Keratinocyte (primary cell): ENCODE results near the gene CCDC127. TPM values are rescaled to one million over a fixed set of nuclear protein-coding genes. Genes with fewer than 3 reads are reported as not detected.
"Not testable (repeated sequence)": the region's sequence is repeated elsewhere in the genome, so short reads cannot be mapped to it uniquely, and the experiment has no call there.

Experiments
- DNase-seq: peaks from one replicate; pipeline ENCODE4 v3.0.0-alpha.2; 2011; ENCODE audit warnings: low read depth, missing footprints, low spot score
- FAIRE-seq: peaks from 2 replicates; lab custom pipeline; 2011; peaks lifted over from hg19 to GRCh38; lab: Jason Lieb, UNC
- H2AFZ ChIP-seq: 2 replicates; pipeline ENCODE4 v1.6.0; 2012; ENCODE audit warnings: low read length, control low read depth, inconsistent platforms; ENCODE audit not compliant: control insufficient read depth
- H3K27ac ChIP-seq: 2 replicates; pipeline ENCODE4 v1.5.1; 2011; ENCODE audit warnings: low read length; ENCODE audit not compliant: control insufficient read depth, insufficient read depth
- H3K27me3 ChIP-seq: 3 replicates; pipeline ENCODE4 v1.6.0; 2011; ENCODE audit warnings: low read length; ENCODE audit not compliant: control insufficient read depth, insufficient read depth; ENCODE audit errors: extremely low read depth
- H3K36me3 ChIP-seq, 2 experiments: 2 replicates in 1 of 2; 3 replicates in 1 of 2; pipeline ENCODE4 v1.5.1; 2011; ENCODE audit warnings: low read length in 2 of 2, mild to moderate bottlenecking in 1 of 2; ENCODE audit not compliant: control insufficient read depth in 2 of 2, insufficient read depth in 2 of 2; ENCODE audit errors: extremely low read depth in 1 of 2
- H3K4me1 ChIP-seq: 3 replicates; pipeline ENCODE4 v1.5.1; 2011; ENCODE audit warnings: low read length; ENCODE audit not compliant: control insufficient read depth, insufficient read depth; ENCODE audit errors: extremely low read depth
- H3K4me2 ChIP-seq: 3 replicates; pipeline ENCODE4 v1.6.0; 2011; ENCODE audit warnings: low read depth, low read length; ENCODE audit not compliant: control insufficient read depth, insufficient read depth; ENCODE audit errors: extremely low read depth
- H3K4me3 ChIP-seq, 3 experiments: fragments of 200-600 bp in 1 of 3; sonication (generic) in 1 of 3; 2 replicates in 2 of 3; 3 replicates in 1 of 3; pipeline ENCODE4 v1.5.1; 2011 to 2016; ENCODE audit warnings: low read length in 3 of 3, mild to moderate bottlenecking in 3 of 3, control low read depth in 2 of 3, inconsistent platforms in 1 of 3, low read depth in 1 of 3, mixed read lengths in 1 of 3, mixed run types in 1 of 3, moderate library complexity in 1 of 3; ENCODE audit not compliant: control insufficient read depth in 2 of 3, insufficient read depth in 2 of 3; ENCODE audit errors: extremely low read depth in 1 of 3
- H3K79me2 ChIP-seq: 2 replicates; pipeline ENCODE4 v1.6.0; 2012; ENCODE audit warnings: low read length; ENCODE audit not compliant: control insufficient read depth, insufficient read depth
- H3K9ac ChIP-seq: 3 replicates; pipeline ENCODE4 v1.6.0; 2011; ENCODE audit warnings: low read length; ENCODE audit not compliant: control insufficient read depth, insufficient read depth; ENCODE audit errors: extremely low read depth
- H3K9me1 ChIP-seq: 3 replicates; pipeline ENCODE4 v1.6.0; 2011; ENCODE audit warnings: low read length; ENCODE audit not compliant: control insufficient read depth, insufficient read depth; ENCODE audit errors: extremely low read depth
- H3K9me3 ChIP-seq: 2 replicates; pipeline ENCODE4 v1.5.1; 2012; ENCODE audit warnings: low read depth, low read length; ENCODE audit not compliant: control insufficient read depth
- H4K20me1 ChIP-seq: 3 replicates; pipeline ENCODE4 v1.6.0; 2011; ENCODE audit warnings: low read length; ENCODE audit not compliant: control insufficient read depth, insufficient read depth; ENCODE audit errors: extremely low read depth
- CTCF ChIP-seq, 3 experiments: IDR thresholded peaks in 1 of 3; conservative IDR thresholded peaks in 1 of 3; optimal IDR thresholded peaks in 1 of 3; 2 replicates in 2 of 3; 3 replicates in 1 of 3; pipeline versions ENCODE3 to v1.5.1; 2011; ENCODE audit warnings: low read length in 3 of 3, mild to moderate bottlenecking in 3 of 3, moderate library complexity in 2 of 3, control low read depth in 1 of 3, inconsistent platforms in 1 of 3; ENCODE audit not compliant: insufficient read depth in 2 of 3; ENCODE audit errors: extremely low read depth in 1 of 3
- EZH2 ChIP-seq: IDR thresholded peaks from one replicate; pipeline ENCODE4 v1.6.1; 2012; ENCODE audit warnings: inconsistent platforms, mild to moderate bottlenecking, low read length, moderate library complexity
- dilution Hi-C: fragments of 300-500 bp; cut with MboI; formaldehyde crosslinking; loops from one replicate; pipeline ENCODE4 v1.7.0; 2020; ENCODE audit warnings: low sequenced_read_pairs; ENCODE audit not compliant: extremely low pct_ligation_motif_present
- polyA minus RNA-seq, 3 experiments: library from RNA; depleted of rRNA, polyadenylated mRNA; stranded (reverse); fragments of >200 nt; gene quantifications; 1 replicate in 1 of 3; 2 replicates in 1 of 3; 3 replicates in 1 of 3; pipeline ENCODE4 v1.2.3, GENCODE V29; 2011
- polyA plus RNA-seq, 5 experiments: library from polyadenylated mRNA; depleted of rRNA in 3 of 5; stranded (reverse) in 3 of 5; stranded (forward) in 1 of 5; unstranded in 1 of 5; fragments of >200 nt; gene quantifications; 1 replicate in 1 of 5; 2 replicates in 3 of 5; 3 replicates in 1 of 5; pipeline versions ENCODE4 v1.2.1 to v1.2.3, GENCODE V29; 2011 to 2012; ENCODE audit warnings: missing spikeins in 2 of 5, low read depth in 1 of 5, low replicate concordance in 1 of 5

The CCDC127 gene
- polyA plus RNA-seq = 4.6 to 5.7 TPM (median 4.9 TPM) in 3 replicates
- 5.7 TPM for polyA plus RNA-seq (2011; ENCODE audit: low read depth)
- 4.1 TPM in 2 replicates for polyA plus RNA-seq (2011; cell fraction: cytosol; rRNA removed)
- 10.1 and 11.2 TPM in 2 replicates for polyA plus RNA-seq (2011; cell fraction: nucleus; rRNA removed)
- polyA plus RNA-seq (2012; ENCODE audit: low replicate concordance) = 3.9 and 5.3 TPM in 2 replicates
- polyA minus RNA-seq = 2.8 to 4.7 TPM (median 3.9 TPM) in 3 replicates
- polyA minus RNA-seq (2011; cell fraction: cytosol; rRNA and poly(A)+ RNA removed) = 3.6 TPM
- 4.2 and 6.7 TPM in 2 replicates for polyA minus RNA-seq (2011; cell fraction: nucleus; rRNA and poly(A)+ RNA removed)

- Histone ChIP-seq H2AFZ (peak within 1 kb of the TSS; percentile 62), H3K9ac (peak within 1 kb of the TSS; percentile 87), H3K79me2 (peaks cover 65% of the 10 kb centered on the region), H3K4me1 (peaks cover 10% of the 10 kb centered on the region), H3K27ac (peak within 1 kb of the TSS; percentile 75), H3K4me2 (peak within 1 kb of the TSS; percentile 78), H3K4me3 (peak within 1 kb of the TSS; percentile 62 to 99 (median 89))
- H3K9me3 ChIP-seq, H3K27me3 ChIP-seq, dilution Hi-C loops, FAIRE-seq, H3K9me1 ChIP-seq, H4K20me1 ChIP-seq, H3K36me3 ChIP-seq: not testable (repeated sequence)
- TF ChIP-seq CTCF (optimal IDR thresholded peaks at IDR 0.05 in 1 of 3, IDR thresholded peaks at IDR 0.05 in 1 of 3, conservative IDR thresholded peaks at IDR 0.05 in 1 of 3; ENCODE audit: extremely low read depth in 1 of 3, insufficient read depth in 2 of 3, low read length in 3 of 3) = peak in 2 of 3 experiments; percentile 37 to 41
- DNase-seq = peak; percentile 52
These were observed at the start of gene CCDC127, which contains the start of gene SDHA for GRCh38 chr5:217494-218456. CCDC127 (minus strand) TSS chr5:218153; CDS start chr5:216849, 1,304 bp downstream. SDHA (plus strand) TSS chr5:218320; CDS start chr5:218356, 36 bp downstream.

GRCh38 chr5:267716-268115 is 49.8 kb upstream of the CCDC127 start:
- H3K9me1 ChIP-seq = no peaks in the 10 kb centered on the region
- dilution Hi-C loops = no loop called here

GRCh38 chr5:266311-267026 is 48.5 kb upstream of the CCDC127 start:
- H3K9me3 ChIP-seq, H3K27ac ChIP-seq, H4K20me1 ChIP-seq, H3K4me1 ChIP-seq, H3K4me2 ChIP-seq, DNase-seq, H3K4me3 ChIP-seq, H3K27me3 ChIP-seq, dilution Hi-C loops, H3K9ac ChIP-seq, H3K9me1 ChIP-seq, H3K79me2 ChIP-seq, H2AFZ ChIP-seq: not testable (repeated sequence)
- peak; percentile 83 for FAIRE-seq
- H3K36me3 ChIP-seq = peaks cover 0 to 11% of the 10 kb centered on the region in 2 experiments

More at GRCh38 chr5:267716-268115, 49.8 kb upstream of the CCDC127 start:
- Histone ChIP-seq H2AFZ (no peak overlapping the region), H3K36me3 (peaks cover 0 to 11% of the 10 kb centered on the region in 2 experiments), H3K4me1 (peaks cover 3% of the 10 kb centered on the region), H3K9me3 (no peaks in the 10 kb centered on the region), H3K27me3 (no peaks in the 10 kb centered on the region), H3K9ac (no peak overlapping the region), H3K27ac (no peak overlapping the region), H3K4me3 (no peak overlapping the region), H3K79me2 (peaks cover 5% of the 10 kb centered on the region), H4K20me1 (no peaks in the 10 kb centered on the region), H3K4me2 (no peak overlapping the region)
- no peak for FAIRE-seq
- TF ChIP-seq CTCF (optimal IDR thresholded peaks at IDR 0.05 in 1 of 3, IDR thresholded peaks at IDR 0.05 in 1 of 3, conservative IDR thresholded peaks at IDR 0.05 in 1 of 3; ENCODE audit: extremely low read depth in 1 of 3, insufficient read depth in 2 of 3, low read length in 3 of 3) (no peak), EZH2 (no peak)
- DNase-seq = no peak
